IMR-90 (cell line): ENCODE data around the gene ZBTB44. TPM values are rescaled to one million over a fixed set of nuclear protein-coding genes. Genes with fewer than 3 reads are reported as not detected.

Source experiments
- ATAC-seq: fragments of 200-7000 bp; cut with Tn5 transposase; 2 replicates; pipeline ENCODE4 v1.9.1; 2020; ENCODE audit warnings: low read depth, mild to moderate bottlenecking, moderate library complexity
- BruUV-seq: library from RNA; stranded (reverse); fragments of 400-500 nt; replicated peaks from 2 replicates; lab custom pipeline; 2021; lab: Mats Ljungman, UMichigan
- CTCF ChIA-PET: fragments of 300-600 bp; formaldehyde crosslinking; extraction: SDS; loops from one replicate; lab custom pipeline; 2021; ENCODE audit warnings: antibody characterized with exemption; lab: Yijun Ruan, JAX
- POLR2A ChIA-PET: fragments of 300-600 bp; sonication (Branson Sonifier 250); formaldehyde crosslinking; loops from one replicate; lab custom pipeline; 2022; ENCODE audit warnings: antibody characterized with exemption; ENCODE audit not compliant: unreplicated experiment; lab: Charles Lee
- DNase-seq: peaks from one replicate; pipeline ENCODE4 v3.0.0; 2013
- H2AFZ ChIP-seq: replicated peaks from 2 replicates; pipeline ENCODE3; 2013; ENCODE audit warnings: low read length, mild to moderate bottlenecking; ENCODE audit not compliant: poor library complexity
- H2AK5ac ChIP-seq: 2 replicates; pipeline ENCODE4 v1.6.1; 2013; ENCODE audit warnings: low read depth, low read length, inconsistent platforms
- H2AK9ac ChIP-seq: replicated peaks from 2 replicates; pipeline ENCODE3; 2013; ENCODE audit warnings: mild to moderate bottlenecking, low read depth, low read length, moderate library complexity; ENCODE audit not compliant: poor library complexity
- H2BK120ac ChIP-seq: 2 replicates; pipeline ENCODE4 v1.6.1; 2013; ENCODE audit warnings: low read depth, low read length, inconsistent platforms
- H2BK15ac ChIP-seq: 3 replicates; pipeline ENCODE4 v1.6.1; 2013; ENCODE audit warnings: low read depth, low read length, inconsistent platforms
- H2BK20ac ChIP-seq: 2 replicates; pipeline ENCODE4 v1.6.1; 2013; ENCODE audit warnings: low read depth, mild to moderate bottlenecking, inconsistent platforms, low read length, moderate library complexity
- H2BK5ac ChIP-seq: 2 replicates; pipeline ENCODE4 v1.6.1; 2013; ENCODE audit warnings: mild to moderate bottlenecking, low read depth, low read length, inconsistent platforms; ENCODE audit not compliant: poor library complexity, severe bottlenecking
- H3K14ac ChIP-seq: replicated peaks from 2 replicates; pipeline ENCODE4 v1.6.1; 2013; ENCODE audit warnings: low read depth, low read length, inconsistent platforms
- H3K18ac ChIP-seq: 2 replicates; pipeline ENCODE4 v1.6.1; 2013; ENCODE audit warnings: low read depth, low read length, control low read depth
- H3K23ac ChIP-seq: 2 replicates; pipeline ENCODE4 v1.6.1; 2013; ENCODE audit warnings: low read depth, low read length, inconsistent platforms
- H3K27ac ChIP-seq: 2 replicates; pipeline ENCODE4 v1.5.1; 2013; ENCODE audit warnings: mild to moderate bottlenecking, control low read depth, low read length; ENCODE audit not compliant: insufficient read depth
- H3K27me3 ChIP-seq: 2 replicates; pipeline ENCODE4 v1.6.1; 2013; ENCODE audit warnings: low read length; ENCODE audit not compliant: control insufficient read depth, insufficient read depth
- H3K36me3 ChIP-seq: 2 replicates; pipeline ENCODE4 v1.6.1; 2013; ENCODE audit warnings: low read length, mixed read lengths; ENCODE audit not compliant: control insufficient read depth, insufficient read depth
- H3K4ac ChIP-seq: 2 replicates; pipeline ENCODE4 v1.6.1; 2013; ENCODE audit warnings: low read depth, low read length, inconsistent platforms
- H3K4me1 ChIP-seq: 2 replicates; pipeline ENCODE4 v1.6.1; 2013; ENCODE audit warnings: low read length, mixed read lengths; ENCODE audit not compliant: control insufficient read depth, insufficient read depth
- H3K4me2 ChIP-seq: 2 replicates; pipeline ENCODE4 v1.6.1; 2013; ENCODE audit warnings: low read depth, mild to moderate bottlenecking, control low read depth, low read length, moderate library complexity
- H3K4me3 ChIP-seq: 2 replicates; pipeline ENCODE4 v1.5.1; 2013; ENCODE audit warnings: low read depth, mild to moderate bottlenecking, control low read depth, low read length, moderate library complexity; ENCODE audit not compliant: insufficient read depth
- H3K56ac ChIP-seq: 2 replicates; pipeline ENCODE4 v1.6.1; 2013; ENCODE audit warnings: low read length, inconsistent platforms; ENCODE audit not compliant: insufficient read depth; ENCODE audit errors: extremely low read depth
- H3K79me1 ChIP-seq, 2 experiments: 2 replicates each; pipeline ENCODE4 v1.6.1; 2013; ENCODE audit warnings: low read length in 2 of 2, inconsistent platforms in 1 of 2, low read depth in 1 of 2
- H3K9ac ChIP-seq: 2 replicates; pipeline ENCODE4 v1.6.1; 2013; ENCODE audit warnings: low read depth, low read length, control low read depth
- H3K9me1 ChIP-seq: 2 replicates; pipeline ENCODE4 v1.6.1; 2013; ENCODE audit warnings: low read length, inconsistent platforms; ENCODE audit not compliant: insufficient read depth
- H3K9me3 ChIP-seq: 2 replicates; pipeline ENCODE4 v1.6.1; 2013; ENCODE audit warnings: low read length; ENCODE audit not compliant: control insufficient read depth, insufficient read depth
- H4K20me1 ChIP-seq: 2 replicates; pipeline ENCODE4 v1.6.1; 2013; ENCODE audit warnings: low read length, inconsistent platforms; ENCODE audit not compliant: insufficient read depth
- H4K5ac ChIP-seq: 2 replicates; pipeline ENCODE4 v1.6.1; 2013; ENCODE audit warnings: mild to moderate bottlenecking, low read depth, low read length, control low read depth
- H4K8ac ChIP-seq, 2 experiments: 2 replicates each; pipeline ENCODE4 v1.6.1; 2013; ENCODE audit warnings: low read depth in 2 of 2, low read length in 2 of 2, control low read depth in 1 of 2, inconsistent platforms in 1 of 2
- H4K91ac ChIP-seq: 2 replicates; pipeline ENCODE4 v1.6.1; 2013; ENCODE audit warnings: low read depth, low read length, inconsistent platforms; ENCODE audit not compliant: insufficient read depth
- NFE2L2 ChIP-seq: fragments of 150-350 bp; IDR thresholded peaks from 2 replicates; pipeline ENCODE4 v1.6.1; 2016; ENCODE audit warnings: low read depth, mild to moderate bottlenecking, low read length
- RFX5 ChIP-seq: IDR thresholded peaks from 2 replicates; pipeline ENCODE4 v1.8.0; 2012; ENCODE audit warnings: low read depth, mild to moderate bottlenecking, low read length, moderate library complexity
- WGBS, 2 experiments: methylation state at CpG; one replicate each; pipeline versions ENCODE4 v1.1.5 to v1.1.7; 2013; ENCODE audit warnings: missing lambda C conversion rate in 2 of 2; ENCODE audit not compliant: insufficient read length in 1 of 2; ENCODE audit errors: extremely low coverage in 2 of 2; 5-methylcytosine and 5-hydroxymethylcytosine counted together
- dilution Hi-C: fragments of 300-500 bp; cut with HindIII; formaldehyde crosslinking; loops from one replicate; pipeline ENCODE4 v1.14.3; 2018; ENCODE audit warnings: low sequenced_read_pairs; ENCODE audit not compliant: unreplicated experiment
- in situ Hi-C: fragments of 300-500 bp; cut with MboI; formaldehyde crosslinking; loops from 3 replicates; pipeline ENCODE4 v1.14.3; 2019; ENCODE audit warnings: low sequenced_read_pairs, inconsistent platforms, mixed read lengths
- intact Hi-C: fragments of 100-400 bp; cut with micrococcal nuclease; formaldehyde crosslinking; loops from 2 replicates; pipeline ENCODE4 v1.10.0; 2022
- polyA plus RNA-seq, 3 experiments: library from polyadenylated mRNA; depleted of rRNA; stranded (reverse); fragments of >200 nt; gene quantifications; 2 replicates each; pipeline ENCODE4 v1.2.3, GENCODE V29; 2012; ENCODE audit warnings: low replicate concordance in 1 of 3
- total RNA-seq: library from RNA; depleted of rRNA; stranded (reverse); fragments of >200 nt; gene quantifications from 2 replicates; pipeline ENCODE4 v1.2.3, GENCODE V29; 2012

Gene ZBTB44
- total and polyA plus RNA-seq, 2 of the 4 experiments (the other 2 are of a cell fraction): 6.9 to 23.3 TPM

DNA sequence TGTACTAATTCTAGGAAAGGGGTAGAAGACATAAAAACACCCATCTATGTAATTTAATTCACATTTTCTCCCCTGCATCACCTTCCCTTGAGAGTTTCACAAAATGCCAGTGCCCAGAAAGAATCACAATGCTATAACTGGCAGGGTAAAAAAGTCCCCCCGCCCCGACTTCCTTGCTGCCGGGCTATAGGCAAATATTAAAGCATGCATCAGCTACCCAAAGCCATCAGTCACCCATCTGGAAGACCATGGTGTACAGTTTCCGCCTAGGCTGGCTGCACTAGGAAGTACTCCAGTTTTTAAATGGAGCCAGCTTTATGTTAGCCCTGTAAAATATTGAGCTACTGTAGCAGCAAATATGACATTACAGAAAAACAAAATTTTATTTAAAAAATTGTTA lies 87.3 kb downstream of the ZBTB44 start:
- Histone ChIP-seq H4K5ac (no peak overlapping the region), H3K18ac (no peak overlapping the region), H3K4ac (no peak overlapping the region), H4K91ac (no peak overlapping the region), H3K9me3 (no peaks in the 10 kb centered on the region), H2AK5ac (no peak overlapping the region), H3K14ac (no peak overlapping the region), H3K4me3 (no peak overlapping the region), H3K79me1 (no peaks in the 10 kb centered on the region), H3K27me3 (no peaks in the 10 kb centered on the region), H3K27ac (no peak overlapping the region), H3K4me1 (no peaks in the 10 kb centered on the region), H2BK20ac (no peak overlapping the region), H2BK120ac (no peak overlapping the region), H3K9ac (no peak overlapping the region), H2AK9ac (no peak overlapping the region), H3K36me3 (no peaks in the 10 kb centered on the region), H4K8ac (no peak overlapping the region), H3K56ac (no peak overlapping the region), H3K23ac (no peak overlapping the region), H2BK5ac (no peak overlapping the region), H2BK15ac (no peak overlapping the region), H3K9me1 (no peaks in the 10 kb centered on the region; the same call in 1 of the 2 replicates), H4K20me1 (no peaks in the 10 kb centered on the region), H2AFZ (no peak overlapping the region), H3K4me2 (no peak overlapping the region)
- ChIA-PET POLR2A (no interaction called here), CTCF (no interaction called here)
- intact Hi-C loops: loop anchor here (5.0 kb wide), 1 partner anchor 75 kb away; no protein-coding TSS in a partner anchor
- DNase-seq (no peak), ATAC-seq (no peak)
- TF ChIP-seq NFE2L2: no peak
- no peak for TF ChIP-seq RFX5
- no TSS peak for BruUV-seq
- in situ Hi-C loops: no loop called here
- no CpG with 5 or more reads among the region's 4 CpGs for WGBS, 2 experiments
- dilution Hi-C loops: no loop called here
